B cell (primary cell): ENCODE results near the gene TMEM260. TPM values are rescaled to one million over a fixed set of nuclear protein-coding genes. Genes with fewer than 3 reads are reported as not detected.
"Not testable (repeated sequence)": the region's sequence is repeated elsewhere in the genome, so short reads cannot be mapped to it uniquely, and the experiment has no call there.

Source experiments
- ATAC-seq: fragments of 200-7000 bp; cut with Tn5 transposase; one replicate; pipeline ENCODE4 v1.10.0; 2021; ENCODE audit warnings: low read depth, mild to moderate bottlenecking, moderate number of reproducible peaks, moderate library complexity
- CTCF ChIA-PET: fragments of 350-600 bp; sonication (Branson Sonifier 250); formaldehyde crosslinking; loops from one replicate; lab custom pipeline; 2021; ENCODE audit warnings: antibody characterized with exemption, inconsistent platforms; lab: Charles Lee
- POLR2A ChIA-PET: fragments of 350-600 bp; sonication (Branson Sonifier 250); formaldehyde crosslinking; loops from one replicate; lab custom pipeline; 2021; ENCODE audit warnings: antibody characterized with exemption; lab: Charles Lee
- DNase-seq: peaks from one replicate; pipeline ENCODE4 v3.0.0; 2013
- H2AFZ ChIP-seq: 2 replicates; pipeline ENCODE4 v1.6.1; 2012; ENCODE audit warnings: mild to moderate bottlenecking, low read depth, low read length; ENCODE audit not compliant: insufficient read depth, poor library complexity, severe bottlenecking
- H3K27ac ChIP-seq, 2 donors: 1 replicate in 1 of 2; 2 replicates in 1 of 2; pipeline ENCODE4 v1.5.1; 2012 to 2013; ENCODE audit warnings: low read length in 2 of 2, mild to moderate bottlenecking in 2 of 2, moderate library complexity in 1 of 2
- H3K27me3 ChIP-seq, 4 experiments: fragments of 200-600 bp in 1 of 4; sonication (generic) in 1 of 4; replicated peaks in 1 of 4; 1 replicate in 2 of 4; 2 replicates in 2 of 4; pipeline versions ENCODE4 v1.6.1 to v1.7.0; 2013 to 2016; ENCODE audit warnings: low read length in 3 of 4, mild to moderate bottlenecking in 2 of 4, mixed read lengths in 1 of 4, moderate library complexity in 1 of 4; ENCODE audit not compliant: insufficient read depth in 4 of 4, control insufficient read depth in 3 of 4; ENCODE audit errors: control extremely low read depth in 1 of 4
- H3K36me3 ChIP-seq, 2 experiments: replicated peaks in 1 of 2; 1 replicate in 1 of 2; 2 replicates in 1 of 2; pipeline versions ENCODE4 v1.6.1 to v1.7.1; 2013; ENCODE audit warnings: low read length in 1 of 2; ENCODE audit not compliant: insufficient read depth in 2 of 2, control insufficient read depth in 1 of 2; ENCODE audit errors: control extremely low read depth in 1 of 2, extremely low read depth in 1 of 2
- H3K4me1 ChIP-seq, 2 donors: fragments of 200-600 bp in 1 of 2; sonication (generic) in 1 of 2; 1 replicate in 1 of 2; 2 replicates in 1 of 2; pipeline versions ENCODE4 v1.5.1 to v1.6.1; 2013 to 2017; ENCODE audit warnings: low read length in 2 of 2; ENCODE audit not compliant: control insufficient read depth in 2 of 2, insufficient read depth in 2 of 2
- H3K4me2 ChIP-seq: replicated peaks from 2 replicates; pipeline ENCODE3; 2012; ENCODE audit warnings: mild to moderate bottlenecking, low read depth, low read length; ENCODE audit not compliant: poor library complexity, severe bottlenecking
- H3K4me3 ChIP-seq, 5 experiments: fragments of 200-600 bp in 1 of 5; sonication (generic) in 1 of 5; 1 replicate in 3 of 5; 2 replicates in 2 of 5; pipeline versions ENCODE4 v1.5.1 to v1.7.0; 2011 to 2016; ENCODE audit warnings: low read length in 4 of 5, mild to moderate bottlenecking in 4 of 5, low read depth in 2 of 5, control low read depth in 1 of 5, moderate library complexity in 1 of 5; ENCODE audit not compliant: insufficient read depth in 1 of 5; ENCODE audit errors: control extremely low read depth in 1 of 5, extremely low read depth in 1 of 5
- H3K79me2 ChIP-seq: fragments of 200-600 bp; sonication (generic); one replicate; pipeline ENCODE4 v1.6.0; 2016; ENCODE audit warnings: low read length; ENCODE audit not compliant: control insufficient read depth, insufficient read depth
- H3K9ac ChIP-seq: fragments of 200-600 bp; sonication (generic); 2 replicates; pipeline ENCODE4 v1.6.1; 2017; ENCODE audit warnings: mild to moderate bottlenecking, low read length, moderate library complexity
- H3K9me3 ChIP-seq, 3 donors: one replicate each; pipeline versions ENCODE4 v1.6.1 to v1.7.1; 2013; ENCODE audit warnings: low read length in 2 of 3; ENCODE audit not compliant: control insufficient read depth in 2 of 3, insufficient read depth in 1 of 3; ENCODE audit errors: control extremely low read depth in 1 of 3
- H4K20me1 ChIP-seq: 2 replicates; pipeline ENCODE4 v1.6.0; 2012; ENCODE audit warnings: mild to moderate bottlenecking, low read length; ENCODE audit not compliant: insufficient read depth, control insufficient read depth, poor library complexity, severe bottlenecking
- H3K27ac Mint-ChIP-seq: one replicate; pipeline ENCODE4 v1.8.0; 2021; ENCODE audit warnings: mixed read lengths
- H3K27me3 Mint-ChIP-seq: one replicate; pipeline ENCODE4 v1.8.0; 2021; ENCODE audit warnings: mixed read lengths
- H3K4me1 Mint-ChIP-seq: one replicate; pipeline ENCODE4 v1.8.0; 2021; ENCODE audit warnings: mixed read lengths
- H3K4me3 Mint-ChIP-seq: one replicate; pipeline ENCODE4 v1.8.0; 2021; ENCODE audit warnings: mixed read lengths
- H3K9me3 Mint-ChIP-seq: one replicate; pipeline ENCODE4 v1.8.0; 2022; ENCODE audit warnings: mixed read lengths; ENCODE audit not compliant: insufficient read depth
- EZH2 ChIP-seq: IDR thresholded peaks from 2 replicates; pipeline ENCODE4 v1.6.1; 2012; ENCODE audit warnings: borderline replicate concordance, low read depth, mild to moderate bottlenecking, moderate library complexity, low read length; ENCODE audit not compliant: insufficient read depth, poor library complexity, severe bottlenecking
- WGBS: methylation state at CpG from one replicate; pipeline ENCODE4 v1.1.5; 2013; ENCODE audit warnings: missing lambda C conversion rate; ENCODE audit not compliant: insufficient coverage; 5-methylcytosine and 5-hydroxymethylcytosine counted together
- intact Hi-C: fragments of 100-400 bp; cut with micrococcal nuclease; formaldehyde crosslinking; loops from one replicate; pipeline ENCODE4 v1.10.0; 2022
- polyA plus RNA-seq: library from polyadenylated mRNA; depleted of rRNA; stranded (reverse); fragments of >200 nt; gene quantifications from 2 replicates; pipeline ENCODE4 v1.2.3, GENCODE V29; 2012
- total RNA-seq, 2 donors: library from RNA; stranded (reverse); fragments of 120-200 nt in 1 of 2; gene quantifications; 1 replicate in 1 of 2; 2 replicates in 1 of 2; pipeline versions ENCODE4 v1.2.3 to v1.2.4, GENCODE V29; 2013 to 2022
- TF ChIP-seq, protein P1 (sequence below): fragments of 200-600 bp; IDR thresholded peaks from one replicate; pipeline ENCODE4 v1.8.0; 2022; ENCODE audit warnings: antibody characterized with exemption, mild to moderate bottlenecking

Gene TMEM260
- total and polyA plus RNA-seq, 2 donors (not counting 1 experiment from before 2014, with no cell fraction given), result 14.2 to 33.9 TPM

DNA sequence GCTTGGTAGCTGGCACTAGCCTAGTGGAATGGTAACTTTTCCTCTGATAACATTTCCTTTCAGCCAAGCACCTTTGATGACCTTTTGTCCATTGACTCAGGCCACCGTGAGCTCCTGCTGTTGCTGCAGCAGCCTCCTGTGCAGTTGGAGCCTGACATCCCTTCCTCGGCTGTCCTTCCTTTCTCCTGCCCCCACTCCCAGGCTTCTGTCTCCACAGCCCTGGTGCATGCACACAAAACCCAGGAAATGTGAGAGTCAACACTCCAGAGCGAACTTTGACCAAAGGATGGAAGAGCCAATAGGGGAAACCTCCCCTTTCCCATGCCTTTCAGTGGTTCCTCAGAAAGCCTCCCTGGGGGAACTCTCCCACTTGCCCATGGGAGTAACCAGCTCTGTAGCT lies 115.0 kb downstream of the TMEM260 start:
- WGBS, result 85% methylated on average over 3 of the region's 3 CpGs
- Histone ChIP-seq H3K27ac (no peak overlapping the region), H3K4me3 (no peak overlapping the region), H3K27me3 (peaks cover 0 to 3% (median 1%) of the 10 kb centered on the region in 4 experiments), H3K79me2 (no peaks in the 10 kb centered on the region), H3K4me2 (no peak overlapping the region), H3K36me3 (no peaks in the 10 kb centered on the region), H2AFZ (no peak overlapping the region), H3K9me3 (no peaks in the 10 kb centered on the region), H3K4me1 (no peaks in the 10 kb centered on the region), H3K9ac (no peak overlapping the region), H4K20me1 (no peaks in the 10 kb centered on the region)
- ChIA-PET POLR2A (no interaction called here), CTCF (no interaction called here)
- Mint-ChIP-seq H3K27ac (no peak overlapping the region), H3K4me1 (no peaks in the 10 kb centered on the region), H3K27me3 (peaks cover 10% of the 10 kb centered on the region), H3K4me3 (no peak overlapping the region), H3K9me3 (no peaks in the 10 kb centered on the region)
- intact Hi-C loops, result no loop called here
- no peak for ATAC-seq
- no peak for DNase-seq
- TF ChIP-seq, protein P1, sequence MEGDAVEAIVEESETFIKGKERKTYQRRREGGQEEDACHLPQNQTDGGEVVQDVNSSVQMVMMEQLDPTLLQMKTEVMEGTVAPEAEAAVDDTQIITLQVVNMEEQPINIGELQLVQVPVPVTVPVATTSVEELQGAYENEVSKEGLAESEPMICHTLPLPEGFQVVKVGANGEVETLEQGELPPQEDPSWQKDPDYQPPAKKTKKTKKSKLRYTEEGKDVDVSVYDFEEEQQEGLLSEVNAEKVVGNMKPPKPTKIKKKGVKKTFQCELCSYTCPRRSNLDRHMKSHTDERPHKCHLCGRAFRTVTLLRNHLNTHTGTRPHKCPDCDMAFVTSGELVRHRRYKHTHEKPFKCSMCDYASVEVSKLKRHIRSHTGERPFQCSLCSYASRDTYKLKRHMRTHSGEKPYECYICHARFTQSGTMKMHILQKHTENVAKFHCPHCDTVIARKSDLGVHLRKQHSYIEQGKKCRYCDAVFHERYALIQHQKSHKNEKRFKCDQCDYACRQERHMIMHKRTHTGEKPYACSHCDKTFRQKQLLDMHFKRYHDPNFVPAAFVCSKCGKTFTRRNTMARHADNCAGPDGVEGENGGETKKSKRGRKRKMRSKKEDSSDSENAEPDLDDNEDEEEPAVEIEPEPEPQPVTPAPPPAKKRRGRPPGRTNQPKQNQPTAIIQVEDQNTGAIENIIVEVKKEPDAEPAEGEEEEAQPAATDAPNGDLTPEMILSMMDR, result no peak
- TF ChIP-seq EZH2, result no peak

DNA sequence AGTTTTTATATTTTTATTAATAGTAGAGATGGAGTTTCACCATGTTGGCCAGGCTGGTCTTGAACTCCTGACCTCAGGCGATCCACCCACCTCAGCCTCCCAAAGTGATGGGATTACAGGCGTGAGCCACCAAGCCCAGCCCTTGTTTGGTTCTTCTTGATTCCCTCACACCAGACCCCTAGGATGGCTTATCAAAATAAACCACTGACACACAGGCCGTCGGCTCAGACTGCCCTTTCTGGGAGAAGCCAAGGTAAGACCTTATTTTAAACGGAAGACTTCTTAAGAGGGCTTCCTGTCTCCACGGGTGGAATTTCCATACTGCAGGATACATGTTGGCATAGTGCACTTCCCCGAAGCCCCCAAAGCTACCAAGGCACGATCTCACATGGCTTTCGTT lies 115.6 kb downstream of the TMEM260 start:
- CTCF ChIA-PET, DNase-seq, H2AFZ ChIP-seq, H3K4me3 ChIP-seq, intact Hi-C loops, H4K20me1 ChIP-seq, H3K79me2 ChIP-seq, H3K27ac ChIP-seq, H3K27me3 ChIP-seq, H3K4me3 Mint-ChIP-seq, H3K9me3 Mint-ChIP-seq, H3K4me1 Mint-ChIP-seq, POLR2A ChIA-PET, H3K27me3 Mint-ChIP-seq, H3K9ac ChIP-seq, H3K9me3 ChIP-seq, H3K4me2 ChIP-seq, H3K4me1 ChIP-seq, H3K27ac Mint-ChIP-seq, H3K36me3 ChIP-seq, ATAC-seq: not testable (repeated sequence)
- 77% methylated on average over 8 of the region's 9 CpGs for WGBS

Other genes starting within 250 kb of the TMEM260 start
- gene OTX2, start 230.7 kb downstream of the TMEM260 start, total RNA-seq, result not detected in 2 replicates
- not detected in 2 replicates for gene OTX2, start 230.7 kb downstream of the TMEM260 start, polyA plus RNA-seq